ENCODE data around the gene GPR137. TPM values are rescaled to one million over a fixed set of nuclear protein-coding genes. Genes with fewer than 3 reads are reported as not detected.
A peak's percentile ranks its signal among the peaks of the same experiment; 100 is the strongest.

Gene GPR137
- total and polyA plus RNA-seq, 9 of the 15 experiments (the other 6 are each of a cell fraction or from before 2014, with no cell fraction given): 0.32 to 26.7 (median 10.7) TPM

DNA sequence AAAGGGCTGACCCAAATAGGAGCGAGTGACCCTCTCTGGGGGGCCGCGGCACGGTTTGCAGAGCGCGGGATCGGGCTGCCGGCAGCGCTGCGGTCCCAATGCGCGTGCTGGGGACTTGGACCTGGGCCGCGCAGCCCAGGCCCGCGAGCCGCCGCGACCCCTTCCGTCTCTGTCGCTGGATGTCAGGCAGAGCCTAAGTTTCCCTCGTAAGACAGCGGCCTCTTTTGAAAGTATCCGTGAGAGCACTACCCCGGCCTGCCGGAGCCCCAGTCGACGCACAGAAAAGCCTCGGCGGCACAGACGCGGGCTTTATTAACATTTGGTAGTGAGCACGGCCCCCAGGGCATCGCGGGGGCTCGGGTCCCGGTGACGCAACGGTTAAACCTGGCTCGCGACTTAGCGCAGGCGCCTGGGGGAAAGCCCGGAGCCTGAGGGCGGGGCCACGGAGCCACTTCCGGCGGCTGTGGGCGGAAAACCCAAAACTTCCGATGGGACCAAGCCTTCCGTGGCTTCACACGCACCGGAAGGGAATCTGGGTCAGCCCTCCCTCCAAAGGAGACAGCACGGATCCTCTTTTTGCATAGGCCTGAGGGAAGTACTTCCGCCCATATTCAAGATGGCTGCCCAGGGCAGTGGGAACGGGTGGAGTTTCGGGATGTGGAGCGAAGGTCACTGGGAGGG, 16.0 kb upstream of the GPR137 start (continued):
- TF ChIP-seq ZNF398 (CRISPR knock-in tag; IDR thresholded peaks at IDR 0.05): no peak
- TF ChIP-seq E2F6 (IDR thresholded peaks at IDR 0.05; ENCODE audit: borderline replicate concordance in 1 of 2, extremely low read depth in 1 of 2, insufficient read depth in 1 of 2, insufficient read length in 1 of 2, low read depth in 1 of 2, low read length in 1 of 2, poor library complexity in 1 of 2, severe bottlenecking in 1 of 2): peak; percentile 52 to 66
- peak; percentile 57; the same call in 1 of the 2 replicates for TF ChIP-seq SPI1 (IDR thresholded peaks at IDR 0.05; ENCODE audit: borderline replicate concordance, low read depth, low read length)
- TF ChIP-seq, protein P1, sequence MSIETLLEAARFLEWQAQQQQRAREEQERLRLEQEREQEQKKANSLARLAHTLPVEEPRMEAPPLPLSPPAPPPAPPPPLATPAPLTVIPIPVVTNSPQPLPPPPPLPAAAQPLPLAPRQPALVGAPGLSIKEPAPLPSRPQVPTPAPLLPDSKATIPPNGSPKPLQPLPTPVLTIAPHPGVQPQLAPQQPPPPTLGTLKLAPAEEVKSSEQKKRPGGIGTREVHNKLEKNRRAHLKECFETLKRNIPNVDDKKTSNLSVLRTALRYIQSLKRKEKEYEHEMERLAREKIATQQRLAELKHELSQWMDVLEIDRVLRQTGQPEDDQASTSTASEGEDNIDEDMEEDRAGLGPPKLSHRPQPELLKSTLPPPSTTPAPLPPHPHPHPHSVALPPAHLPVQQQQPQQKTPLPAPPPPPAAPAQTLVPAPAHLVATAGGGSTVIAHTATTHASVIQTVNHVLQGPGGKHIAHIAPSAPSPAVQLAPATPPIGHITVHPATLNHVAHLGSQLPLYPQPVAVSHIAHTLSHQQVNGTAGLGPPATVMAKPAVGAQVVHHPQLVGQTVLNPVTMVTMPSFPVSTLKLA (conservative IDR thresholded peaks at IDR 0.05): peak in 1 of 2 experiments; percentile 83; a peak in 2 of 4 replicates
- peak; percentile 29; the same call in 1 of the 2 replicates for TF ChIP-seq ZFP1 (CRISPR knock-in tag; IDR thresholded peaks at IDR 0.05)
- TF ChIP-seq ZBTB1 (CRISPR knock-in tag; IDR thresholded peaks at IDR 0.05; ENCODE audit: borderline replicate concordance, low read depth): no peak; the same call in 1 of the 2 replicates
- TF ChIP-seq MAZ (CRISPR knock-in tag; conservative IDR thresholded peaks at IDR 0.05 in 1 of 2, IDR thresholded peaks at IDR 0.05 in 1 of 2): peak; percentile 80 to 86
- peak; percentile 50 for TF ChIP-seq SMAD1 (IDR thresholded peaks at IDR 0.05; ENCODE audit: low read depth, low read length, partially characterized antibody)
- TF ChIP-seq SAP30 (IDR thresholded peaks at IDR 0.05; ENCODE audit: borderline replicate concordance, insufficient read depth, low read depth, low read length, poor library complexity, severe bottlenecking): no peak
- no peak for TF ChIP-seq HNRNPUL1 (IDR thresholded peaks at IDR 0.05; ENCODE audit: low read length)
- no peak for TF ChIP-seq ZNF79 (CRISPR knock-in tag; IDR thresholded peaks at IDR 0.05; ENCODE audit: low read depth)
- TF ChIP-seq ZNF121 (CRISPR knock-in tag; conservative IDR thresholded peaks at IDR 0.05): no peak
- no peak for TF ChIP-seq KDM1A (IDR thresholded peaks at IDR 0.05)
- TF ChIP-seq IRF9 (tag; IDR thresholded peaks at IDR 0.05): peak; percentile 73; the same call in 1 of the 2 replicates
- TF ChIP-seq MYC (IDR thresholded peaks at IDR 0.05; ENCODE audit: low read depth, low read length): no peak
- TF ChIP-seq MYC (CRISPR knock-in tag; IDR thresholded peaks at IDR 0.05; ENCODE audit: borderline replicate concordance, low read depth): no peak
- no peak for TF ChIP-seq FOXA1 (IDR thresholded peaks at IDR 0.05; ENCODE audit: borderline replicate concordance)
- no peak for TF ChIP-seq BRCA1 (IDR thresholded peaks at IDR 0.05)
- no peak for TF ChIP-seq BRCA1 (CRISPR knock-in tag; IDR thresholded peaks at IDR 0.05)
- no peak; the same call in 1 of the 2 replicates for TF ChIP-seq BRD4 (IDR thresholded peaks at IDR 0.05)
- TF ChIP-seq MBD2 (IDR thresholded peaks at IDR 0.05; ENCODE audit: borderline replicate concordance, low read depth): peak; percentile 92
- TF ChIP-seq GABPB1 (CRISPR knock-in tag; IDR thresholded peaks at IDR 0.05): peak; percentile 99
